GM10248 (cell line): Measurements from ENCODE around the gene DCBLD1.

Source experiments
- CTCF ChIA-PET: fragments of 300-600 bp; sonication (Branson Sonifier 250); formaldehyde crosslinking; extraction: SDS; loops from one replicate; lab custom pipeline; 2021; ENCODE audit warnings: antibody characterized with exemption; lab: Yijun Ruan, JAX
- POLR2A ChIA-PET: fragments of 350-650 bp; sonication (Branson Sonifier 250); formaldehyde crosslinking; extraction: SDS; loops from one replicate; lab custom pipeline; 2020; ENCODE audit warnings: antibody characterized with exemption; lab: Yijun Ruan, JAX
- DNase-seq: peaks from one replicate; pipeline ENCODE4 v3.0.0; 2012; ENCODE audit errors: extremely low spot score
- CTCF ChIP-seq: IDR thresholded peaks from 2 replicates; pipeline ENCODE4 v1.5.1; 2012; ENCODE audit warnings: mild to moderate bottlenecking, low read depth; ENCODE audit errors: extremely low read depth, missing control alignments, control extremely low read depth

DCBLD1 gene

GRCh38 chr6:117487821-117488220 is 5.3 kb downstream of the DCBLD1 start:
- DNase-seq, result no peak
- ChIA-PET CTCF (no interaction called here), POLR2A (no interaction called here)
- TF ChIP-seq CTCF, result no peak

- ChIA-PET CTCF (interaction anchor here (0.8 to 1.6 kb wide), 4 partner anchors 8 to 84 kb away, joined by 3 read pairs; no protein-coding TSS in a partner anchor), POLR2A (no interaction called here)
- no peak for TF ChIP-seq CTCF
- no peak for DNase-seq
Observed at GRCh38 chr6:117489003-117489402, 6.5 kb downstream of the DCBLD1 start.

- ChIA-PET POLR2A (no interaction called here), CTCF (interaction anchor here (1.3 to 2.1 kb wide), 3 partner anchors 8 to 113 kb away, joined by 3 to 6 read pairs (median 6); no protein-coding TSS in a partner anchor)
- DNase-seq, result no peak
- TF ChIP-seq CTCF, result no peak
Observed at GRCh38 chr6:117491916-117492315, 9.4 kb downstream of the DCBLD1 start.

- CTCF ChIA-PET, result interaction anchor here (1.3 to 3.0 kb wide), 5 partner anchors 10 to 43 kb away, joined by 3 to 14 read pairs (median 6); no protein-coding TSS in a partner anchor
- DNase-seq, result no peak
- TF ChIP-seq CTCF, result no peak
- POLR2A ChIA-PET, result no interaction called here
Observed at GRCh38 chr6:117493470-117493869, 11.0 kb downstream of the DCBLD1 start.

GRCh38 chr6:117494283-117494682 is 11.8 kb downstream of the DCBLD1 start:
- DNase-seq, result no peak
- ChIA-PET POLR2A (no interaction called here), CTCF (interaction anchor here (1.1 to 3.0 kb wide), 5 partner anchors 11 to 44 kb away, joined by 3 to 14 read pairs (median 4); no protein-coding TSS in a partner anchor)
- no peak for TF ChIP-seq CTCF

GRCh38 chr6:117494694-117495318 is 12.3 kb downstream of the DCBLD1 start:
- POLR2A ChIA-PET, result no interaction called here
- CTCF ChIA-PET, result interaction anchor here (0.7 to 3.0 kb wide), 6 partner anchors 9 to 45 kb away, joined by 3 to 14 read pairs (median 3); no protein-coding TSS in a partner anchor
- no peak for DNase-seq
- TF ChIP-seq CTCF, result no peak
